ENCODE measurements around the gene OR5M8.

The OR5M8 gene

DNA sequence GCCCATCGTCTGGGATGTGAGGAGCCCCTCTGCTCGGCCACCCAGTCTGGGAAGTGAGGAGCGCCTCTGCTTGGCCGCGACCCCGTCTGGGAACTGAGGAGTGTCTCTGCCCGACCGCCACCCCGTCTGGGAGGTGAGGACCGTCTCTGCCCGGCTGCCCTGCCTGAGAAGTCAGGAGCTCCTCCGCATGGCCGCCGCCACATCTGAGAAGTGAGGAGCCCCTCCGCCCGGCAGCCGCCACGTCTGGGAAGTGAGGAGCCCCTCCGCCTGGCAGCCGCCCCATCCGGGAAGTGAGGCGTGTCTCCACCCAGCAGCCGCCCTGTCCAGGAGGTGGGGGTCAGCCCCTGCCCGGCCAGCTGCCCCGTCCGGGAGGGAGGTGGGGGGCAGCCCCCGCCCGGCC, 5.8 kb upstream of the OR5M8 start:
- Histone ChIP-seq H3K27ac (no peak overlapping the region), H3K9me3 (no peaks in the 10 kb centered on the region), H3K36me3 (no peaks in the 10 kb centered on the region), H3K27me3 (no peaks in the 10 kb centered on the region), H3K4me1 (no peaks in the 10 kb centered on the region), H3K4me3 (no peak overlapping the region)
- DNase-seq: no peak
- intact Hi-C loops (cut with DNase I; ENCODE audit: low total_unique reads): no loop called here
- TF ChIP-seq, protein P1, sequence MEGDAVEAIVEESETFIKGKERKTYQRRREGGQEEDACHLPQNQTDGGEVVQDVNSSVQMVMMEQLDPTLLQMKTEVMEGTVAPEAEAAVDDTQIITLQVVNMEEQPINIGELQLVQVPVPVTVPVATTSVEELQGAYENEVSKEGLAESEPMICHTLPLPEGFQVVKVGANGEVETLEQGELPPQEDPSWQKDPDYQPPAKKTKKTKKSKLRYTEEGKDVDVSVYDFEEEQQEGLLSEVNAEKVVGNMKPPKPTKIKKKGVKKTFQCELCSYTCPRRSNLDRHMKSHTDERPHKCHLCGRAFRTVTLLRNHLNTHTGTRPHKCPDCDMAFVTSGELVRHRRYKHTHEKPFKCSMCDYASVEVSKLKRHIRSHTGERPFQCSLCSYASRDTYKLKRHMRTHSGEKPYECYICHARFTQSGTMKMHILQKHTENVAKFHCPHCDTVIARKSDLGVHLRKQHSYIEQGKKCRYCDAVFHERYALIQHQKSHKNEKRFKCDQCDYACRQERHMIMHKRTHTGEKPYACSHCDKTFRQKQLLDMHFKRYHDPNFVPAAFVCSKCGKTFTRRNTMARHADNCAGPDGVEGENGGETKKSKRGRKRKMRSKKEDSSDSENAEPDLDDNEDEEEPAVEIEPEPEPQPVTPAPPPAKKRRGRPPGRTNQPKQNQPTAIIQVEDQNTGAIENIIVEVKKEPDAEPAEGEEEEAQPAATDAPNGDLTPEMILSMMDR (IDR thresholded peaks at IDR 0.05): no peak

DNA sequence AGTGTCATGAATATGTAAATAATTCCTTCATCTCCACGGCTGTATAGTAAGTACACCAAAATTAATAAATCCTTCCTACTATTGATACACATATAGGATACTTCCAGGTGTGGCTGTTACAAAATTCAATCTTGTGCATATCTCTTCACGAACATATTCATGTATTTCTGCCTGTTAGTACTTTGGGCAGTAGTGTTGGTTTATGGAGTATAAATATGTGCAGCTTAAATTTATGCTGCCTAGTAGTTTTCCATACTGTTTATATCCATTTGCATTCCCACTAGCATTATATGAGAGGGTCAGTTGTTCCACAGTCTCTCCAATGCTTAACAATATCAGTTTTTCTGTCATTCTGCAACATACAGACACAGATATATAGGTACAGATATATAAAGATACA, 3.9 kb upstream of the OR5M8 start:
- H3K4me3 ChIP-seq: no peak overlapping the region
- no peaks in the 10 kb centered on the region for H3K4me1 ChIP-seq
- no peaks in the 10 kb centered on the region for H3K27me3 ChIP-seq
- no peaks in the 10 kb centered on the region for H3K9me3 ChIP-seq
- no peak overlapping the region for H3K27ac ChIP-seq
- intact Hi-C loops (cut with DNase I; ENCODE audit: low total_unique reads): no loop called here
- no peak for DNase-seq
- TF ChIP-seq, protein P1 (IDR thresholded peaks at IDR 0.05): no peak
- no peaks in the 10 kb centered on the region for H3K36me3 ChIP-seq

DNA sequence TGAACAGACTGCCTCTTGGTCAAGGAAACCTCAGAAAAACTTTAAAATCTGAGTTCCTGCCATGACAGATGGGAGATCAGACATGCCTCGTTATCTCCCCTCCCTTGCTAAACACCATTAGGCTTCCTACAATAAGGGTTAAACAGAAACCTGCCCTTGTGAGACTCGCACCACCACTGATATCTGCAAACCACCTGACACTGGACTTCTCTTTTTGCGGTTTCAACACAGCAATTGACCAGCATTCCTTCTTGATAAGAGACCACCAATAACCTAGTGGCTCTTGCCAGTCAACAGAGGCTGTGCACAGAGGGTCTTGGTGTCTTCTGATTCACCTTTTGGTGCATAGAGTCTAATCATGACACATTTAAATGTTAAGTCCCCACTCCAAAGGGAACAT, 4.4 kb downstream of the OR5M8 start:
- Histone ChIP-seq H3K36me3 (no peaks in the 10 kb centered on the region), H3K9me3 (no peaks in the 10 kb centered on the region), H3K27ac (no peak overlapping the region), H3K4me1 (no peaks in the 10 kb centered on the region), H3K27me3 (no peaks in the 10 kb centered on the region), H3K4me3 (no peak overlapping the region)
- TF ChIP-seq, protein P1 (IDR thresholded peaks at IDR 0.05): no peak
- intact Hi-C loops (cut with DNase I; ENCODE audit: low total_unique reads): no loop called here
- no peak for DNase-seq

DNA sequence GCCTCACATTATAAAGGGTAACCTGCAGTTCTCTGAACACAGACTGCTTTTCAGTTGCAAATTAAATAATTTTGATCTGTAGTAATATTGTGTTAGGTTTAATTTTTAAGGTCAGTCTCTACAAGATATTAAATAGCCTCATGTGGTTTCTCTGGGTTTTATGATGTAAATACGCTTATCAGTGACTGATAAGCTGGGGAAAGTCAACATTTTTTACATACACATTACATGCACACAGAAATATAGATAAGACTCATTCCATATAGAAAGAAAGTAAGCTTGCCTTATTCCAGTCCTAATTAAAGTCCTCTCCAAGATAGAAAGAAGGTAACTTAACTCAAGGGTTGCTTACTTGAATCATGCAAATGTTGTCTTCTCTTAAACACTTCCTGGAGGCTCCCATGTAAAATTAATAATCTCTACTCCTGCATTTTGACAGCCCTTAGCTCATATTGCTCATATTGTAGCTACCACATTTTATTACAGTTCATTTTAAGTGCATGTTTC, 16.4 kb downstream of the OR5M8 start:
- Histone ChIP-seq H3K4me1 (no peaks in the 10 kb centered on the region), H3K27ac (no peak overlapping the region), H3K4me3 (no peak overlapping the region), H3K36me3 (no peaks in the 10 kb centered on the region), H3K27me3 (no peaks in the 10 kb centered on the region), H3K9me3 (no peaks in the 10 kb centered on the region)
- TF ChIP-seq, protein P1 (IDR thresholded peaks at IDR 0.05): no peak
- intact Hi-C loops (cut with DNase I; ENCODE audit: low total_unique reads): no loop called here
- no peak for DNase-seq

DNA sequence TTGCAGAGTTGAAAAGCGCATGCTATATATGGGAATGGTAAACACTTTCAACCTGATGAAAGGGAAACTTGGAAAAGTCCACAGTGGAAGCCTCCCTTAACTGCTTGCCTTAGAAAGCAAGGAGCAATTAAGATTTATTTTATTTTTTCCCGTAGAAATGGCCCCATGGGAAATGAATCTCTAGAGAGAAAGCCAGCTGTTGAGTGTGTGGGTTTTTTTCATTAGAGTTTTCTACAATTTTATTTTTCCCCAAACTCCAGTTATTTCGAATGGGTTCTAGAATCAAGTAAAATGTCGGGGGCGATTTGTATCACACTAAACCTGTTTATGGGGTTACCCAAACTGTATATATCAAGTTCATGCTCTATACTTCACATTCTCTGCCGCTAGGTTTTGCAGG, 17.9 kb downstream of the OR5M8 start, which contains the start of gene OR5M3:
OR5M3 (minus strand) TSS at position 101 of the 400 bp plus-strand sequence. CDS start 2,855 bp downstream, outside the sequence.
- intact Hi-C loops (cut with DNase I; ENCODE audit: low total_unique reads): no loop called here

More for the DNA sequence above, 17.9 kb downstream of the OR5M8 start, which contains the start of gene OR5M3:
- no peaks in the 10 kb centered on the region for H3K36me3 ChIP-seq
- no peak within 1 kb of the TSS for H3K4me3 ChIP-seq
- no peak for DNase-seq
- no peak within 1 kb of the TSS for H3K27ac ChIP-seq
- TF ChIP-seq, protein P1 (IDR thresholded peaks at IDR 0.05): no peak
- no peaks in the 10 kb centered on the region for H3K27me3 ChIP-seq
- no peaks in the 10 kb centered on the region for H3K4me1 ChIP-seq
- H3K9me3 ChIP-seq: no peaks in the 10 kb centered on the region
